ENCODE data around the gene BCO1.

Gene BCO1

DNA sequence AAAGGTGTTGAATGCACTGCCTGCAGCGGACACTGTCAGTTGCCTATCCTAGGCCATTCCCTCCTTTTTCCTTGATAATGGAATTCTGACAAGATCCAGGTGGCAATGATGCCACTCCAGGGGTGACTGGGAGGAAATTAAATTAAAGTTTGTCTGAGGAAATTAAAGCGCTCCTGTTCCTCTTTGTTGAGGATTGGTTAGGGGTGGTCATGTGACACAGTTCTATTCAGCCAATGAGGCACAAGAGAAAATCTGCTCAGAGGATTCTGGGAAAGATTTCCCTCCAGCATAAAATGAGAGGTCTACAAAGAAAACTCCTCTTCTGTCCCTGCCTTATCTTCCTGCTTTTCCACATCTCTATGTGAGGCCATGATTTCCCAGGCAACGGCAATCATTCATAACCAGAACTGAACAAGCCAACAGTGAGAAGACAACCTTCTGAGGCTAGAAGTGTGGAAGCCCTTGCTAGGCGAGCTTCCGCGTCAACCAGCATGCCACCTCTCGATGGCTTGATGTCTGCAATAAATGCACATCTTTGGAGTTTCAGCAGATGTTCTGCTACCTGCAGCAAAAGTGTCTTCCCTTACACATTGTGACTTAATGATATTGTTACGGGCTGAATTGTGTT lies 5.6 kb upstream of the BCO1 start:
- DNase-seq (ENCODE audit: low read depth in 2 of 2) = no peak

DNA sequence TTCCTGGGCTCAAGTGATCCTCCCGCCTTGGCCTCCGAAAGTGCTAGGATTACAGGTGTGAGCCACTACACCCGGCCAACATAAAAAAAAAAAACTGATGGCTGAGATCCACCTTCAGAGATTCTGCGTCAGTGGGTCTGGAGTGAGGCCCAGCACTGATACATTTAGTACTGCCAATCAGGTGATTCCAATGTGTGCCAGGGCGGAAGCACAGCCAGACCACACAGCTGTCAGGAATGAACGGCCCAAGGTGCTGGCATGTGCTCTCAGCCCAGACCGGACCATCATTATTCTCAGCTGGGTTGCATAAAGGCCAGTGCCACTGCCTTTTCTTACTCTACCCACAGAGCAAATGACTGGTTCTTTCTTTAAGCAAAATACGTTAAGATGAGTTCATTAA lies 1.2 kb upstream of the BCO1 start:
- DNase-seq (ENCODE audit: low read depth in 2 of 2) = no peak

GRCh38 chr16:81237942-81238295 lies 570 bp upstream of the BCO1 start:
- DNase-seq (ENCODE audit: low read depth in 2 of 2) = no peak

GRCh38 chr16:81239367-81240121 lies 1.1 kb downstream of the BCO1 start:
- DNase-seq (ENCODE audit: low read depth in 2 of 2) = no peak

GRCh38 chr16:81241706-81242105 lies 3.2 kb downstream of the BCO1 start:
- DNase-seq (ENCODE audit: low read depth in 2 of 2) = no peak

GRCh38 chr16:81242977-81243618 lies 4.6 kb downstream of the BCO1 start:
- DNase-seq (ENCODE audit: low read depth in 2 of 2) = no peak

DNA sequence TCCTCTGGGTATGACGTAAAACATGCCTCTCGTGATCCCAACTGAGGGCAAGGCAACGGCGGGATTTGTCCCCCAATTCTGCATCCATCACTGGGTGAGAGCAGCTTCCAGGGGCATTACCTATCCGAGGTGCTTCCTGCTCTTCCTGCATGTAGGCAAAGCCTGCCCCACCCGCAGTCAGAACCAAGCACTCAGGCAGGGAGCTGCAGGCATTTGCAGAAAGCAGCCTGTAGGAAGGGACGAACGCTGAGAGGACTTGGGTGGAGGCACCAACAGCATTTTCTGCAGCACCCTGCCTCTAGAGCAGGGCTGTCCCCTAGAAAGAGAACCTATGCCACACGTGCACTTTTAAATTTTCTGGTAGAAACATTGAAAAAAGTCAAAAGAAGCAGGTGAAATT lies 5.5 kb downstream of the BCO1 start:
- no peak for DNase-seq (ENCODE audit: low read depth in 2 of 2)

GRCh38 chr16:81251871-81252270 lies 13.4 kb downstream of the BCO1 start:
- no peak for DNase-seq (ENCODE audit: low read depth in 2 of 2)

- DNase-seq (ENCODE audit: low read depth in 2 of 2) = no peak
Measured at GRCh38 chr16:81253141-81253540, 14.7 kb downstream of the BCO1 start.

GRCh38 chr16:81254922-81255526 lies 16.5 kb downstream of the BCO1 start:
- DNase-seq (ENCODE audit: low read depth in 2 of 2) = no peak

DNA sequence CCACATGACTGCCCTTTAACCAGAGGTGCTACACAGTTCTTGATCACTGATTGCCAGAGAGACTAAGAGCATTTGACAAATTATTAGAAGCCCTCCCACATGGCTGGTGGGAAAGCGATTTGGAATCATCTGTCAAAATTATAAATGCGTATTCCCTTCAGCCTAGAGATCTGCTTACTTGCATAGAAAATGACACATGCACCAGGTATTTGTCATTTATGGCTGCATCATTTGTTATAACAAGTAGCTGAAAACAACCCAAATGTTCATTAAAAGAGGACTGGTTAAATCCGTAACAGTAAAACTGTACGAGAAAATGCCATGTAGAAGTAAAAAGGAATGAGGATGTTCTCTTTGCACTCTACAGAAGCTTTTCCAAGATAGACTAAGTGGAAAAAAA lies 21.4 kb downstream of the BCO1 start:
- DNase-seq (ENCODE audit: low read depth in 2 of 2) = no peak

DNA sequence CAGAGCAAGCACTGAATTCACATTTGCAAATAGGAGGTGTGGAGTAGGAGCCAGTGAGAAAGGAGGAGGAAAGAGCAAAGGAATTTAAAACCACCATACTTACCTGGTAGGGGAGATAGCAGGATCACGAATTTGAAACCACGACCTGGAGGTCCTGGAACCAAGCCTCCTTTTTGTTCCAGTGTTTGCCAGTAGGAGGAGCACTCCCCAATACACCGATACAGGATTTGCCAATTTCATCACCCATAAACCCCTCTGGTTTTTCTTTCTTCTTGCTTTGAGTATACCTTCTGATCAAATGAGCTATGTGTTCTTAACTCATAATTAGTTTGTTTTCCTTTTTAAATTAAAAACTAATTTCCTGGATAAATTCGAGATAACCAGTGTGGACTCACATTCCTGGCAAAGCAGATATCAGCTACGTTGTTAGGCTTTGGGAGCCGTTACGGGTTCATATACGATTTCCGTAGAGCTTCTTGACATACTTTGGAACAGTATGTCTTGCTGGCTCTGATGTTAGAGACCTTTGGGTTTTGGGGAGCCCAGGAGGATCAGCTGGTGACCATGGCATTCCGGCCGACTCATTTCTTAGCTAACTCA lies 22.7 kb downstream of the BCO1 start:
- DNase-seq (ENCODE audit: low read depth in 2 of 2) = no peak

DNA sequence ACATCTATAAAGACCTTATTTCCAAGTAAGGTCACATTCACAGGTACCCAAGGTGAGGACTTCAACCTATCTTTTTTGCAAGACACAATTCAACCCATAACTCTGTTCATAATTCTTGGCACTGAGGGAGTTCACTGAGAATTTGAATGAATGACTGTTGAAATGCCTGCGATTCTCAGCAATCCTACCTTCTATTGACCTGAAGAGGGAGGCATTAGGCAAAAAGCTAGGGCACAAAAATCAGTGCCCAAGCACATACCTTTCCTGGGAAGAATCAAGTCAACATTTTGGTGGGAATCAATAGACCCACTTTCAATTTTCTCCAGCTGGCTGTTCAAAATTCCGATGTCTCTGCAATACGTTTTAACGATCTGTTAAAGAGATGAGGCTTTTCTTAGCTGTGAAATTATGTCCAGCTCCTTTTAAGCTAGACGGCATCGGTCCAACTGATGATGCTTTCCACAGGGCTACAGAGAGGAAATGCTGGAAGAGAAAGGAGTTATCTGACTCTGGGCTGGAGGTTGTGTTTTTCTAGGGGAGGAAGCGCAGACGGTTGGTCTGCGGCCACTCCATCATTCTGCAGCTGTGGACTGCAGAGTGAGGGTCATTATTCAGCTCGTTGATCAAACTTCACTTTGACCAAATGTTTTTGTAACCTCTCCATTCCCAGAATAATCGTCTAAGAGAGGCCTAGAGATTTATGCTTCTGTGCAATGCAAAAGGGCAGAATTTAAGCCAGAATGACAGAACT lies 25.2 kb downstream of the BCO1 start:
- no peak for DNase-seq (ENCODE audit: low read depth in 2 of 2)

- no peak for DNase-seq (ENCODE audit: low read depth in 2 of 2)
Measured at GRCh38 chr16:81264386-81264785, 25.9 kb downstream of the BCO1 start.

DNA sequence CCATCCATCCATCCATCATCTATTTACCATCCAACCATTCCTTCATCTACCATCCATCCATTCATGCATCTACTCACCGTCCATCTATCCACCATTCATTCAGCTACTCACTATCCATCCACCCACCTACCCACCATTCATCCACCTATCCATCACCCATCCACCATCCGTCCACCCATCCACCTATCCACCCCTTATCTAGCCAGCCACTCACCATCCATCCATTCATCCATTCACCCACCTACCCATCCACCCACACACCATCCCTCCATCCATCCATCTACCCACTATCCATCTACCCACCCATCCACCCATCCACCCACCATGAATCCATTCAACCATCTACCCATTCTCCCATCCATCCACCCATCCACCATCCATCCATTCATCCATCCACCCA lies 26.6 kb downstream of the BCO1 start:
- DNase-seq (ENCODE audit: low read depth in 2 of 2) = no peak

DNA sequence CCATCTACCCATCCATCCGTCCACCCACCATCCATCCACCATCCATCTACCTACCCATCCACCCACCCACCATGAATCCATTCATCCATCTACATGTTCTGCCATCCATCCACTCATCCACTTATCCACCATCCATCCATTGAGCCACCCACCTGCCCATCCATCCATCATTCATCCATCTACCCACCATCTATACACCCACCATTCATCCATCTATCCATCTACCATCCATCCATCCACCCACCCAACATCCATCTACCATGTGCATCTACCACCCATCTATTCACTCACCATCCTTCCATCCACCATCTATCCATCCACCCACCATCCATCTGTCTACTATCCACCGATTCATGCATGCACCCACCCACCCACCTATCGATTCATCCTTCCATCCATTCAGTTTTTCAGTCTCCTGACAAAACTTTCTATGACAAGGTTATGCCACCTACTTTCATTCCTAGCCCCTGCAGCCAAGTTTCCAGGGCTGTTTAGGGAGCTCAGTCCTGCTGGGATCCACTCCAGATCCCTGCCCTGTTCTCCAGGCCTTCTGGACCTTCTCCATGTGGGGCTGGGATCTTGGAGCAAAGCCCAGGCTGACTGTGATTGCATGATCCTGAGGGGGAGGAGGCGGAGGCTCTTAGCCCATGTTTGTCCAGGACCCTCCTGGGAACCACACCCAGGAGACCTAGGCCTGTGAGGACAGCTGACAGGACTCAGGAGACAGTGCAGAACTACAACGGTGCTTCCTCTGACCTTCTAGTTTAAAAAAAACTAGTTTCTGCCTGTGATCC lies 27.4 kb downstream of the BCO1 start:
- no peak for DNase-seq (ENCODE audit: low read depth in 2 of 2)

- no peak for DNase-seq (ENCODE audit: low read depth in 2 of 2)
Measured at GRCh38 chr16:81266680-81267095, 28.2 kb downstream of the BCO1 start.

DNA sequence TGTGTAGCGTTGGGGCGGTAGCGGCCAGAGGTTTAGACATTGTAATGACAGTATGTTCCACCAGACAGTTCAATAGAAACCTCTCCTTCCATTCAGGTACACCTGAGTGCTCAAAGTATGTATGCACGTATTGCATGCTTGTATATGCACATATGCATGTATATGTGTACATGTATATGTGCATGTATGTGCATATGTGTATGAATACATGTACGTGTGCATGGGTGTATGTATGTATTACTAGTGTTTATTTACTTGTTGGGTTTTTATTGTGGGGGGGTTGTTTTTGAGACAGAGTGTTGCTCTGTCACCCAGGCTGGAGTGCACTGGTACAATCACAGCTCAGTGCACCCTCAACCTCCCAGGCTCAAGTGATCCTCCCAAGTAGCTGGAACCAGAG lies 30.0 kb downstream of the BCO1 start:
- no peak for DNase-seq (ENCODE audit: low read depth in 2 of 2)

GRCh38 chr16:81273223-81273950 lies 34.9 kb downstream of the BCO1 start:
- DNase-seq (ENCODE audit: low read depth in 2 of 2) = no peak

DNA sequence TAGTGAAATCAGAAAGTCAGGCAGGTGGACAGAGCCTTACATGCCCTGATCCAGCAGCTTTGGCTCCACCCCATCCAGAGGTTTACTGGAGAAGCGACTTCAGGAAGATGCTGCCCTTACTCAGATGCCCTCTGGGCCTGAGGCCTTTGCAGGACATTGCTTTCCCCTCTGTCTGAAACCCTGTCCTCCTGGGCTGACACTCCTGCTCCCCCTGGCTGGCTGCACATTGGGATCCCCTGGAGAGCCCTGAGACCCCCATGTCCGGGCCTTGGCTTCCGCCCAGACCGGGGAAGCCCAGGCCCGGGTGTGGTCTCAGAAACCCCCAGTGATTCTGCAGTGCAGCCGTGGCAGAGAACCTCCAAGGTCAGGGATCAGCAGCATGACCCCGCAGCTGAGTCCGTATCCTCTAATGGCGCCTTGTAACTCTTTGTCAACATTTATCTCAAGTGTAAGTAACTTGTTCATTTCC lies 36.6 kb downstream of the BCO1 start:
- no peak for DNase-seq (ENCODE audit: low read depth in 2 of 2)

Data from stimulated activated CD8-positive, alpha-beta memory T cell treated with anti-CD3 and anti-CD28 coated beads, Interleukin-2, amount 100 ng/mL, for 1 hour (primary cell).